ENCODE results near the gene IL36RN. TPM values are rescaled to one million over a fixed set of nuclear protein-coding genes. Genes with fewer than 3 reads are reported as not detected.

The IL36RN gene
- total and polyA plus RNA-seq, 3 experiments from 2014 or later = not detected

DNA sequence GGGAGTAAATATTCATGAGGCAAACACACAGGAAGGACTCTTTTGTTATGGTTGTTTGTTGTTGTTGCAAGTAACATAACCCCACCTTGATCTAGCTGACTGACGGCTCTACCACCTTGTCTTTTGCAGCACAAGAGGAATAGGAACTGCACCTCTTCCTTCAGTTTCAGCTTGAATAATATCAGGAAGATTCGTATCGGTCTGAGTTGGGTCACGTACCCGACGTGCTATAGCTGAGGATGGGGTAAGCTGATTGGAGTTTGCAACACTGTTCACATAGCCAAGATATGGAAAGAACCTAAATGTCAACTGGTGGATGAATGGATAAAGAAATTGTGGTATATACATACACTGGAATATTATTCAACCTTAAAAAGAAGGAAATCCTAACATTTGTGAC, 53.9 kb downstream of the IL36RN start:
- Histone ChIP-seq H3K4me3 (ENCODE audit: low read length) (no peak overlapping the region), H3K4me1 (ENCODE audit: insufficient read depth, low read length) (peaks cover 12% of the 10 kb centered on the region), H3K27ac (ENCODE audit: low read depth, low read length) (no peak overlapping the region), H3K36me3 (ENCODE audit: insufficient read depth, low read length) (no peaks in the 10 kb centered on the region), H3K27me3 (ENCODE audit: insufficient read depth, low read length, poor library complexity, severe bottlenecking) (no peaks in the 10 kb centered on the region), H3K9me3 (ENCODE audit: low read length) (no peaks in the 10 kb centered on the region)
- Mint-ChIP-seq H3K27me3 (peaks cover 6 to 14% of the 10 kb centered on the region in 2 donors), H3K27ac (no peak overlapping the region), H3K36me3 (no peaks in the 10 kb centered on the region), H3K9me3 (no peaks in the 10 kb centered on the region), H3K4me3 (no peak overlapping the region), H3K4me1 (peaks cover 0 to 11% (median 8%) of the 10 kb centered on the region in 3 donors)
- CTCF ChIA-PET = no interaction called here
- no peak for DNase-seq
- POLR2A ChIA-PET = no interaction called here

DNA sequence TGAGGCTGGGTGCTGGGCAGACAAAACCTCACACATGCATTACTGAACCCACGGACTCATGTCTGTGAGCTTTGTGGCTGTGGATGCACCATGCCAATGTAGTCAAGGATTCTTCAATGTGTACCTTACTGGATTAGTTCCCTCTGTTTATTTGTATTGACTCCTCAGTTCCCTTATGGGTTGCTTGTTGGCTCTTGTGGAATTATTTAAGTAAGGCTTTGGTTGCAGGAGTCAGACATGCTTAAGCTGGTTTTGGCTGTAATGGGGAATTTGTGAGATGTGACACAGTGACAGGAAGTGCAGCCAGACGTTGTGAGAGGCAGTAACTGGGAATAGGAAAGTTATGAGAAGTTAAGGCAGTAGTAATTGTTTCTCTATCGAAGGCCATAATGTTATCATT, 54.8 kb downstream of the IL36RN start:
- no peak overlapping the region for H3K27ac ChIP-seq (ENCODE audit: low read depth, low read length)
- Mint-ChIP-seq H3K4me3 (no peak overlapping the region), H3K27ac (no peak overlapping the region), H3K9me3 (no peaks in the 10 kb centered on the region), H3K27me3 (peaks cover 5 to 9% of the 10 kb centered on the region in 2 donors), H3K36me3 (no peaks in the 10 kb centered on the region), H3K4me1 (peaks cover 0 to 11% (median 8%) of the 10 kb centered on the region in 3 donors)
- ChIA-PET POLR2A (no interaction called here), CTCF (no interaction called here)
- DNase-seq = no peak
- H3K4me1 ChIP-seq (ENCODE audit: insufficient read depth, low read length) = peaks cover 12% of the 10 kb centered on the region
- no peaks in the 10 kb centered on the region for H3K27me3 ChIP-seq (ENCODE audit: insufficient read depth, low read length, poor library complexity, severe bottlenecking)
- H3K9me3 ChIP-seq (ENCODE audit: low read length) = no peaks in the 10 kb centered on the region
- H3K36me3 ChIP-seq (ENCODE audit: insufficient read depth, low read length) = no peaks in the 10 kb centered on the region
- no peak overlapping the region for H3K4me3 ChIP-seq (ENCODE audit: low read length)

Other genes with a start within 250 kb of the IL36RN start
- not detected for gene IL1B, start 222.4 kb upstream of the IL36RN start, total RNA-seq
- not detected for gene IL1B, start 222.4 kb upstream of the IL36RN start, polyA plus RNA-seq
- not detected for gene IL37, start 148.0 kb upstream of the IL36RN start, total RNA-seq
- gene IL37, start 148.0 kb upstream of the IL36RN start, polyA plus RNA-seq = not detected
- not detected for gene IL36G, start 81.2 kb upstream of the IL36RN start, total RNA-seq
- gene IL36G, start 81.2 kb upstream of the IL36RN start, polyA plus RNA-seq = not detected
- gene IL36A, start 53.7 kb upstream of the IL36RN start, total RNA-seq = not detected
- gene IL36A, start 53.7 kb upstream of the IL36RN start, polyA plus RNA-seq = not detected
- gene IL36B, start 6.3 kb upstream of the IL36RN start, total RNA-seq = not detected
- not detected for gene IL36B, start 6.3 kb upstream of the IL36RN start, polyA plus RNA-seq
- gene IL1F10, start 8.8 kb downstream of the IL36RN start, total RNA-seq = not detected
- not detected for gene IL1F10, start 8.8 kb downstream of the IL36RN start, polyA plus RNA-seq
- gene IL1RN, start 68.4 kb downstream of the IL36RN start, total RNA-seq = 1 to 10 TPM; 1.2 to 2.3 TPM
- not detected for gene IL1RN, start 68.4 kb downstream of the IL36RN start, polyA plus RNA-seq
- gene PSD4, start 114.8 kb downstream of the IL36RN start, total RNA-seq = 100 to 1,000 TPM; 192 to 193 TPM
- gene PSD4, start 114.8 kb downstream of the IL36RN start, polyA plus RNA-seq = 42.1 TPM
- 1 to 10 TPM; 2.3 TPM for gene PAX8, start 219.7 kb downstream of the IL36RN start, total RNA-seq
- 0.97 TPM for gene PAX8, start 219.7 kb downstream of the IL36RN start, polyA plus RNA-seq

Measured in CD8-positive, alpha-beta memory T cell (primary cell).